ENCODE measurements around the gene POLDIP2.
A peak's percentile ranks its signal among the peaks of the same experiment; 100 is the strongest.

Gene POLDIP2

GRCh38 chr17:28404007-28404406 lies 46.7 kb upstream of the POLDIP2 start:
- no peak for DNase-seq (ENCODE audit: low spot score)

GRCh38 chr17:28402844-28403243 lies 45.5 kb upstream of the POLDIP2 start:
- CTCF ChIA-PET: no interaction called here
- no peak for DNase-seq (ENCODE audit: low spot score)
- POLR2A ChIA-PET (ENCODE audit: low non-redundant PET): no interaction called here
- no peak overlapping the region for H3K27ac ChIP-seq
- no peak for TF ChIP-seq CTCF (conservative IDR thresholded peaks at IDR 0.05; ENCODE audit: low read depth)

More at GRCh38 chr17:28404007-28404406, 46.7 kb upstream of the POLDIP2 start:
- TF ChIP-seq CTCF (conservative IDR thresholded peaks at IDR 0.05; ENCODE audit: low read depth): no peak
- no peak overlapping the region; the same call in 1 of the 2 replicates for H3K27ac ChIP-seq
- POLR2A ChIA-PET (ENCODE audit: low non-redundant PET): no interaction called here
- CTCF ChIA-PET: interaction anchor here (0.6 kb wide), 1 partner anchor 33 kb away, joined by 3 read pairs; no protein-coding TSS in a partner anchor

DNA sequence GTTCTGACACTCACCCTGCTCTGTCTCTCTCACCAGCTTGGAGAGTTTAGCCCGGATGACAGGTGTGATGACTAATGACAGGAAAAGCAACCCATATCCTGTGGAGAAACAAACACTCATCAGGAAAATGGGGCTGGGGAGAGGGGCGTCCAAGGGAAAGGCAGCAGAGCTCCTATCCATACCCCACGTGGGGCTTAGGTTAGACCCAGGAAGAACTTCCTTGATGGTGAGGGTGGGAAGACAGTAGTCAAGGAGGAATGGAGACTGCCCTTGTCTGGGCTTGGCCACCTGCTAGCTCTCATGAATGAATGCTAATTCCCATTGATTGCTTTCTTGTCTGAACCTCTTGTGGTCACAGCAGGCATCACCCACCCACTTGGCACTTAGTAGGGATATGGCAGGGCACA lies 44.9 kb upstream of the POLDIP2 start:
- no peak overlapping the region for H3K27ac ChIP-seq
- CTCF ChIA-PET: no interaction called here
- TF ChIP-seq CTCF (conservative IDR thresholded peaks at IDR 0.05; ENCODE audit: low read depth): no peak
- no peak for DNase-seq (ENCODE audit: low spot score)
- POLR2A ChIA-PET (ENCODE audit: low non-redundant PET): no interaction called here

- CTCF ChIA-PET: interaction anchor here (0.6 kb wide), 1 partner anchor 346 kb away, joined by 3 read pairs; no protein-coding TSS in a partner anchor
- TF ChIP-seq CTCF (conservative IDR thresholded peaks at IDR 0.05; ENCODE audit: low read depth): no peak
- 0 out of 2 replicates have a peak overlapping the region, but pooled peaks have one; percentile 31 for H3K27ac ChIP-seq
- DNase-seq (ENCODE audit: low spot score): no peak
- POLR2A ChIA-PET (ENCODE audit: low non-redundant PET): no interaction called here
Measured at GRCh38 chr17:28399808-28400207, 42.5 kb upstream of the POLDIP2 start.

DNA sequence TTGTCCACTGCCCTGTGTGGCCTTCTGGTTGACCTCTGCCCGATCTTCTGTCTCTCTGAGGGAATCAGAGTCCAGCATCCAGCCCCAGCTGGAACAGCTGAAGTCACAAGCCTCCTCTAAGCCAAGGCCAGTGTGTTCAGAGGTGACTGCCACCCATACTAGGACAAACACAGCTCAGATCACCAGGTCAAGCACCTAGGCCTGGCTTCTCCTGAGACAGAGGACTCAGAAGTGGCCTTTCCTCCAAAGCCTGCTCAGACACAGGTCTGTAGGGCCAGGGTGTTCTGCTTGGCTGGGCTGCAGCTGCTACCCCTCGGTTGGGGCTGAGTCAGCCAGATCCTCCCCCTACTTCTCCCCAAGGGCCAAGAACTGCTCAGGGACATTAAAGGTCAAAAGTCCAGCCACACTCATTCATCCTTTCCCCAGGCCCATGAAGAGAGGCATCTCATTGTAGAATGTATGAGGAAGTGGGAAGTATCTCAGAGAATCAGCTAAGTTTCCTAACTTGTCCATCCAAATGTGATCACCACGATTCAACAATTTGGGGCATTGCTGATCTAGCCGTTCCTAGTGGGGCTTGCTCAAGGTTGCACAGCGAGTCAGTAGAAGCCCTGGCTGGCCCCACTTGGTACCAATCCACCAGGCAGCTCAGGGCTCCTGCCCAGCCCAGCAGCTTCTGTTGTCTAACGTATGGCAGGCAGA lies 41.1 kb upstream of the POLDIP2 start:
- H3K27ac ChIP-seq: peak overlapping the region; percentile 31
- TF ChIP-seq CTCF (conservative IDR thresholded peaks at IDR 0.05; ENCODE audit: low read depth): no peak
- POLR2A ChIA-PET (ENCODE audit: low non-redundant PET): no interaction called here
- no peak for DNase-seq (ENCODE audit: low spot score)
- CTCF ChIA-PET: no interaction called here

DNA sequence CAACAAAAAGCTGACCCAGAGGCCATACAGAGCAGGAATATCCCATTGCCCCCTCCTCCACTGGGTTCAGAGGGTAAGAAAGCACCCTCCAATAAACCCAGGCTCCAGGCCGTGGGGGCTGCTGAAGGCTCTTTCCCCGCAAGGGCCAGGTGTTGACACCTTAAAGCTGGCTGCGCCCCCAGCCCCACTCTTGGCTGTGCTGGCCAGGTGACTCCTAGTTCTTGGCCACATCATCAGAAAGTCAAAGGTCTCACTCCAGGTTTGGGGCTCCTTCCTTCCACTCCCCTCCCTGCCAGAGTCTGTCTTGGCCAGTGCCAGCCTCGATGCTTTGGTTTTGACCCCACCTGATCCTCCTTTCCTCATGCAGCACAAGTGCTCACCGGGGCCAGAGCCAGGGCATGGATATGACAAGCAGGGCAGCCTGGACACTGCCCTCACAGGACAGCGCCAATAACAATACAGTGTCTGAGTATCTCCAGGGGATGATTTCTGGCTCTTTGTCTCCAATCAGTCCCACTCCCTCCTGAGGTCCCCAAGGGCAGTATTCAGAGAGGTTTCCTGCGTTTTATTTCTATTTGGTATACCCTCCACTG lies 40.5 kb upstream of the POLDIP2 start:
- ChIA-PET CTCF (no interaction called here), POLR2A (ENCODE audit: low non-redundant PET) (no interaction called here)
- peak overlapping the region; percentile 31 for H3K27ac ChIP-seq
- DNase-seq (ENCODE audit: low spot score): no peak
- no peak for TF ChIP-seq CTCF (conservative IDR thresholded peaks at IDR 0.05; ENCODE audit: low read depth)
